ENCODE results near the gene IL3RA.
"Not testable (repeated sequence)": the region's sequence is repeated elsewhere in the genome, so short reads cannot be mapped to it uniquely, and the experiment has no call there.

The IL3RA gene

DNA sequence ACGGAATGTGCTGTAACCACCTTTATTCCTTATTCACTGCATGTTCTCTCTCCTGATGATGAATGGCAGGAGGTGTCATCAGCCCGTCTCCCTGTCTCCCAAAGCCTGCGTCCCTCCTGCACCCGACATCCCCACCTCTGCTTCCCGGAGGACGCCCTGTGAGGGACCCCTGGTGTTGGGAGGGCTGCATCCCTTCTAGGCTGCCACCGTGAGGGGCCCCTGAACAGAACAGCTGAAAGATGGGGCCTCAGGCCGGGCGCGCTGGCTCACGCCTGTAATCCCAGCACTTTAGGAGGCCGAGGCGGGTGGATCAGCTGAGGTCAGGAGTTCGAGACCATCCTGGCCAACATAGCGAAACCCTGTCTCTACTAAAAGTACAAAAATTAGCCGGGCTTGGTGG, 89.7 kb downstream of the IL3RA start:
- DNase-seq, result not testable (repeated sequence)

- DNase-seq, result no peak
Observed at GRCh38 chrX:1427756-1428155, 91.2 kb downstream of the IL3RA start.

GRCh38 chrX:1430451-1430850, 93.9 kb downstream of the IL3RA start:
- no peak for DNase-seq

All from NCI-H1417 treated with DMSO at 0.1 percent for 48 hours (cell line).